ENCODE measurements around the gene C1GALT1. TPM values are rescaled to one million over a fixed set of nuclear protein-coding genes. Genes with fewer than 3 reads are reported as not detected.

C1GALT1 gene
- total RNA-seq, 1 experiment from 2014 or later = 106 TPM

DNA sequence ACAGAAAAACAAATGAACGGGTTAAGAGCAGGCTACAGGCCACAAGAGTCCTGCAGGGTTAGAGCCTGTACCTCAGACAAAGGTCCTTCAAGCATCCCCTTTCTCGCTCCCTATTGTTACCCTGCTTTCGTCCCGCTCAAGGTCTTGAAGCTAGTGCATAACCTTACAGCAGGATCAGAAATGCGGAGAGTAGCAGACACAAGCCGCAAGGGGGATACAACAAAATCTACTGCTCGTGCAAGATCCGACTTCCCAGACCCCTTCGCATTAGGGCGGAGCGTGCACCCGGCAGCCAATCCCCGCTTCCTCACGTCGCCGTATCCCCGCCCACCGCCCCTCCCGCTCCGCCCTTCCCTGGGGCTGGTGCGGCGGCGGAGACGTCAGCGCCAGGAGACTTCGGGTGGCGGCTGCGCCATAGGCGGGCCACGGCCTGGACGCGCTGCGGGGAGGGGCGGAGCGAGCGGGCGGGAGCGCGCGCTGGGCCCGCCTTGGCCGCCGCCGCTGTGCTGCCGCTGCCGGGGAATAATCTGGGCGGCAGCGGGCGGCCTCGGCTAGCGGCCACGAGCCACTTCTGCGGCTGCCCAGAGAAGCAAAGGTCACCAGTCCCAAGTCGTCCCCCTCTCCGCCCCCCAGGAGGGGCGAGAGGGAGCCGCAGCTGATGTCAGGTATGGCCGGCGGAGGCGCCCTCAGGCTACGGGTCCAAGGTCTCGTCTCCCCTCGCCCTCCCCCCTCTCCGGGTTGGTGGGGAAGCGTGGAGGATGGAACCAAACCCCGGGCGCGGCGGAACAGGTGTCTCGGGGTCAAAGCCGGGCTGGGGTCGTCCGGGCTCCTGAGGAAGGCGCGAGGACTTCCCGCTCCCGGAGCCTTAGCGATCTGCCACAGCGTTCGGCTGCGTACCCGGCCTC lies at the start of gene C1GALT1 (continued):
- TF ChIP-seq, protein P1, sequence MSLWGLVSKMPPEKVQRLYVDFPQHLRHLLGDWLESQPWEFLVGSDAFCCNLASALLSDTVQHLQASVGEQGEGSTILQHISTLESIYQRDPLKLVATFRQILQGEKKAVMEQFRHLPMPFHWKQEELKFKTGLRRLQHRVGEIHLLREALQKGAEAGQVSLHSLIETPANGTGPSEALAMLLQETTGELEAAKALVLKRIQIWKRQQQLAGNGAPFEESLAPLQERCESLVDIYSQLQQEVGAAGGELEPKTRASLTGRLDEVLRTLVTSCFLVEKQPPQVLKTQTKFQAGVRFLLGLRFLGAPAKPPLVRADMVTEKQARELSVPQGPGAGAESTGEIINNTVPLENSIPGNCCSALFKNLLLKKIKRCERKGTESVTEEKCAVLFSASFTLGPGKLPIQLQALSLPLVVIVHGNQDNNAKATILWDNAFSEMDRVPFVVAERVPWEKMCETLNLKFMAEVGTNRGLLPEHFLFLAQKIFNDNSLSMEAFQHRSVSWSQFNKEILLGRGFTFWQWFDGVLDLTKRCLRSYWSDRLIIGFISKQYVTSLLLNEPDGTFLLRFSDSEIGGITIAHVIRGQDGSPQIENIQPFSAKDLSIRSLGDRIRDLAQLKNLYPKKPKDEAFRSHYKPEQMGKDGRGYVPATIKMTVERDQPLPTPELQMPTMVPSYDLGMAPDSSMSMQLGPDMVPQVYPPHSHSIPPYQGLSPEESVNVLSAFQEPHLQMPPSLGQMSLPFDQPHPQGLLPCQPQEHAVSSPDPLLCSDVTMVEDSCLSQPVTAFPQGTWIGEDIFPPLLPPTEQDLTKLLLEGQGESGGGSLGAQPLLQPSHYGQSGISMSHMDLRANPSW (CRISPR knock-in tag; conservative IDR thresholded peaks at IDR 0.05; ENCODE audit: low read depth) = no peak
- TF ChIP-seq ZNF416 (CRISPR knock-in tag; IDR thresholded peaks at IDR 0.05) (no peak), CREM (CRISPR knock-in tag; IDR thresholded peaks at IDR 0.05) (peak; percentile 87), JUN (CRISPR knock-in tag; IDR thresholded peaks at IDR 0.05) (0 out of 2 replicates have a peak, but pooled peaks have one; percentile 18), RORB (CRISPR knock-in tag; IDR thresholded peaks at IDR 0.05) (no peak), TEAD1 (CRISPR knock-in tag; IDR thresholded peaks at IDR 0.05) (0 out of 2 replicates have a peak, but pooled peaks have one; percentile 22), NFYB (CRISPR knock-in tag; conservative IDR thresholded peaks at IDR 0.05; ENCODE audit: low read depth) (0 out of 2 replicates have a peak, but pooled peaks have one; percentile 6), ESRRA (CRISPR knock-in tag; IDR thresholded peaks at IDR 0.05; ENCODE audit: borderline replicate concordance) (0 out of 2 replicates have a peak, but pooled peaks have one; percentile 14), SP1 (CRISPR knock-in tag; conservative IDR thresholded peaks at IDR 0.05) (peak; percentile 88), NFE2L1 (CRISPR knock-in tag; IDR thresholded peaks at IDR 0.05) (no peak), NFATC4 (CRISPR knock-in tag; IDR thresholded peaks at IDR 0.05) (no peak), FOXJ3 (CRISPR knock-in tag; IDR thresholded peaks at IDR 0.05; ENCODE audit: borderline replicate concordance) (no peak)
- TF ChIP-seq, protein P2, sequence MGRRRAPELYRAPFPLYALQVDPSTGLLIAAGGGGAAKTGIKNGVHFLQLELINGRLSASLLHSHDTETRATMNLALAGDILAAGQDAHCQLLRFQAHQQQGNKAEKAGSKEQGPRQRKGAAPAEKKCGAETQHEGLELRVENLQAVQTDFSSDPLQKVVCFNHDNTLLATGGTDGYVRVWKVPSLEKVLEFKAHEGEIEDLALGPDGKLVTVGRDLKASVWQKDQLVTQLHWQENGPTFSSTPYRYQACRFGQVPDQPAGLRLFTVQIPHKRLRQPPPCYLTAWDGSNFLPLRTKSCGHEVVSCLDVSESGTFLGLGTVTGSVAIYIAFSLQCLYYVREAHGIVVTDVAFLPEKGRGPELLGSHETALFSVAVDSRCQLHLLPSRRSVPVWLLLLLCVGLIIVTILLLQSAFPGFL (CRISPR knock-in tag; IDR thresholded peaks at IDR 0.05; ENCODE audit: borderline replicate concordance) = no peak
- TF ChIP-seq, protein P3, sequence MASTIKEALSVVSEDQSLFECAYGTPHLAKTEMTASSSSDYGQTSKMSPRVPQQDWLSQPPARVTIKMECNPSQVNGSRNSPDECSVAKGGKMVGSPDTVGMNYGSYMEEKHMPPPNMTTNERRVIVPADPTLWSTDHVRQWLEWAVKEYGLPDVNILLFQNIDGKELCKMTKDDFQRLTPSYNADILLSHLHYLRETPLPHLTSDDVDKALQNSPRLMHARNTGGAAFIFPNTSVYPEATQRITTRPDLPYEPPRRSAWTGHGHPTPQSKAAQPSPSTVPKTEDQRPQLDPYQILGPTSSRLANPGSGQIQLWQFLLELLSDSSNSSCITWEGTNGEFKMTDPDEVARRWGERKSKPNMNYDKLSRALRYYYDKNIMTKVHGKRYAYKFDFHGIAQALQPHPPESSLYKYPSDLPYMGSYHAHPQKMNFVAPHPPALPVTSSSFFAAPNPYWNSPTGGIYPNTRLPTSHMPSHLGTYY (CRISPR knock-in tag; IDR thresholded peaks at IDR 0.05) = no peak
- TF ChIP-seq, protein P4, sequence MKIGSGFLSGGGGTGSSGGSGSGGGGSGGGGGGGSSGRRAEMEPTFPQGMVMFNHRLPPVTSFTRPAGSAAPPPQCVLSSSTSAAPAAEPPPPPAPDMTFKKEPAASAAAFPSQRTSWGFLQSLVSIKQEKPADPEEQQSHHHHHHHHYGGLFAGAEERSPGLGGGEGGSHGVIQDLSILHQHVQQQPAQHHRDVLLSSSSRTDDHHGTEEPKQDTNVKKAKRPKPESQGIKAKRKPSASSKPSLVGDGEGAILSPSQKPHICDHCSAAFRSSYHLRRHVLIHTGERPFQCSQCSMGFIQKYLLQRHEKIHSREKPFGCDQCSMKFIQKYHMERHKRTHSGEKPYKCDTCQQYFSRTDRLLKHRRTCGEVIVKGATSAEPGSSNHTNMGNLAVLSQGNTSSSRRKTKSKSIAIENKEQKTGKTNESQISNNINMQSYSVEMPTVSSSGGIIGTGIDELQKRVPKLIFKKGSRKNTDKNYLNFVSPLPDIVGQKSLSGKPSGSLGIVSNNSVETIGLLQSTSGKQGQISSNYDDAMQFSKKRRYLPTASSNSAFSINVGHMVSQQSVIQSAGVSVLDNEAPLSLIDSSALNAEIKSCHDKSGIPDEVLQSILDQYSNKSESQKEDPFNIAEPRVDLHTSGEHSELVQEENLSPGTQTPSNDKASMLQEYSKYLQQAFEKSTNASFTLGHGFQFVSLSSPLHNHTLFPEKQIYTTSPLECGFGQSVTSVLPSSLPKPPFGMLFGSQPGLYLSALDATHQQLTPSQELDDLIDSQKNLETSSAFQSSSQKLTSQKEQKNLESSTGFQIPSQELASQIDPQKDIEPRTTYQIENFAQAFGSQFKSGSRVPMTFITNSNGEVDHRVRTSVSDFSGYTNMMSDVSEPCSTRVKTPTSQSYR (CRISPR knock-in tag; IDR thresholded peaks at IDR 0.05) = 0 out of 2 replicates have a peak, but pooled peaks have one; percentile 37
- TF ChIP-seq, protein P5, sequence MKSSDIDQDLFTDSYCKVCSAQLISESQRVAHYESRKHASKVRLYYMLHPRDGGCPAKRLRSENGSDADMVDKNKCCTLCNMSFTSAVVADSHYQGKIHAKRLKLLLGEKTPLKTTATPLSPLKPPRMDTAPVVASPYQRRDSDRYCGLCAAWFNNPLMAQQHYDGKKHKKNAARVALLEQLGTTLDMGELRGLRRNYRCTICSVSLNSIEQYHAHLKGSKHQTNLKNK (CRISPR knock-in tag; IDR thresholded peaks at IDR 0.05) = no peak

DNA sequence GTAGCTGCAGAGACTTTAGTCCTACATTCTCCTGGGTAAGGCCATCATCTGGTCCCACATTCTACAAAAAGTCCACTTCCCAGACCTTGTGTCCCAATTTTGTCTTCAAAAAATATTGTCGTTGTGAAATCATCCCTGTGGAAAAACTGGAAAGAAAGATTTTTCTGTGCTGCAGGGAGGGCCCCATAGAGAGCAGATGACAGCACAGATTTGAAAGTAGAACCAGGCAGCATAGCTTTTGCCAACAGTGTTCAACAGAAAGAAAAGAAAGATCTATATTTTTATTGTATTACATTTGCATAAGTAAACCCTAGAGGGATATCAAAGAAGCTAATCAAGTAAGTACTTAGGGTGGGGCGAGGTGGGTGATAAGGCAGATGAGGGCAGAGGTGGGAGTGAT lies 48.3 kb upstream of the C1GALT1 start:
- Mint-ChIP-seq H3K4me1 (peaks cover 38% of the 10 kb centered on the region), H3K9me3 (peaks cover 3% of the 10 kb centered on the region; the same call in 1 of the 2 replicates), H3K27me3 (ENCODE audit: low read depth) (no peaks in the 10 kb centered on the region; the same call in 1 of the 2 replicates), H3K27ac (no peak overlapping the region), H3K4me3 (no peak overlapping the region), H3K36me3 (no peaks in the 10 kb centered on the region)
- CTCF ChIA-PET = no interaction called here
- DNase-seq (ENCODE audit: low spot score) = no peak
- no peak for ATAC-seq
- POLR2A ChIA-PET = no interaction called here
- no peak for TF ChIP-seq FOXK1 (CRISPR knock-in tag; IDR thresholded peaks at IDR 0.05)
- TF ChIP-seq, protein P6, sequence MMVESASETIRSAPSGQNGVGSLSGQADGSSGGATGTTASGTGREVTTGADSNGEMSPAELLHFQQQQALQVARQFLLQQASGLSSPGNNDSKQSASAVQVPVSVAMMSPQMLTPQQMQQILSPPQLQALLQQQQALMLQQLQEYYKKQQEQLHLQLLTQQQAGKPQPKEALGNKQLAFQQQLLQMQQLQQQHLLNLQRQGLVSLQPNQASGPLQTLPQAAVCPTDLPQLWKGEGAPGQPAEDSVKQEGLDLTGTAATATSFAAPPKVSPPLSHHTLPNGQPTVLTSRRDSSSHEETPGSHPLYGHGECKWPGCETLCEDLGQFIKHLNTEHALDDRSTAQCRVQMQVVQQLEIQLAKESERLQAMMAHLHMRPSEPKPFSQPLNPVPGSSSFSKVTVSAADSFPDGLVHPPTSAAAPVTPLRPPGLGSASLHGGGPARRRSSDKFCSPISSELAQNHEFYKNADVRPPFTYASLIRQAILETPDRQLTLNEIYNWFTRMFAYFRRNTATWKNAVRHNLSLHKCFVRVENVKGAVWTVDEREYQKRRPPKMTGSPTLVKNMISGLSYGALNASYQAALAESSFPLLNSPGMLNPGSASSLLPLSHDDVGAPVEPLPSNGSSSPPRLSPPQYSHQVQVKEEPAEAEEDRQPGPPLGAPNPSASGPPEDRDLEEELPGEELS (CRISPR knock-in tag; IDR thresholded peaks at IDR 0.05) = no peak
- TF ChIP-seq ZNF121 (CRISPR knock-in tag; IDR thresholded peaks at IDR 0.05) = no peak
- TF ChIP-seq, protein P7, sequence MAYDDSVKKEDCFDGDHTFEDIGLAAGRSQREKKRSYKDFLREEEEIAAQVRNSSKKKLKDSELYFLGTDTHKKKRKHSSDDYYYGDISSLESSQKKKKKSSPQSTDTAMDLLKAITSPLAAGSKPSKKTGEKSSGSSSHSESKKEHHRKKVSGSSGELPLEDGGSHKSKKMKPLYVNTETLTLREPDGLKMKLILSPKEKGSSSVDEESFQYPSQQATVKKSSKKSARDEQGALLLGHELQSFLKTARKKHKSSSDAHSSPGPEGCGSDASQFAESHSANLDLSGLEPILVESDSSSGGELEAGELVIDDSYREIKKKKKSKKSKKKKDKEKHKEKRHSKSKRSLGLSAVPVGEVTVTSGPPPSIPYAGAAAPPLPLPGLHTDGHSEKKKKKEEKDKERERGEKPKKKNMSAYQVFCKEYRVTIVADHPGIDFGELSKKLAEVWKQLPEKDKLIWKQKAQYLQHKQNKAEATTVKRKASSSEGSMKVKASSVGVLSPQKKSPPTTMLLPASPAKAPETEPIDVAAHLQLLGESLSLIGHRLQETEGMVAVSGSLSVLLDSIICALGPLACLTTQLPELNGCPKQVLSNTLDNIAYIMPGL (CRISPR knock-in tag; IDR thresholded peaks at IDR 0.05) = no peak
- no peak for TF ChIP-seq TP53 (CRISPR knock-in tag; IDR thresholded peaks at IDR 0.05)
- TF ChIP-seq, protein P8, sequence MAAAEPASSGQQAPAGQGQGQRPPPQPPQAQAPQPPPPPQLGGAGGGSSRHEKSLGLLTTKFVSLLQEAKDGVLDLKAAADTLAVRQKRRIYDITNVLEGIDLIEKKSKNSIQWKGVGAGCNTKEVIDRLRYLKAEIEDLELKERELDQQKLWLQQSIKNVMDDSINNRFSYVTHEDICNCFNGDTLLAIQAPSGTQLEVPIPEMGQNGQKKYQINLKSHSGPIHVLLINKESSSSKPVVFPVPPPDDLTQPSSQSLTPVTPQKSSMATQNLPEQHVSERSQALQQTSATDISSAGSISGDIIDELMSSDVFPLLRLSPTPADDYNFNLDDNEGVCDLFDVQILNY (CRISPR knock-in tag; IDR thresholded peaks at IDR 0.05) = no peak

Measured in WTC11 (cell line).